ENCODE results near the gene SLC17A5. TPM values are rescaled to one million over a fixed set of nuclear protein-coding genes. Genes with fewer than 3 reads are reported as not detected.
"Not testable (repeated sequence)": the region's sequence is repeated elsewhere in the genome, so short reads cannot be mapped to it uniquely, and the experiment has no call there.

Gene SLC17A5
- total RNA-seq, 2 donors from 2014 or later, result 4.4 to 8.3 TPM

DNA sequence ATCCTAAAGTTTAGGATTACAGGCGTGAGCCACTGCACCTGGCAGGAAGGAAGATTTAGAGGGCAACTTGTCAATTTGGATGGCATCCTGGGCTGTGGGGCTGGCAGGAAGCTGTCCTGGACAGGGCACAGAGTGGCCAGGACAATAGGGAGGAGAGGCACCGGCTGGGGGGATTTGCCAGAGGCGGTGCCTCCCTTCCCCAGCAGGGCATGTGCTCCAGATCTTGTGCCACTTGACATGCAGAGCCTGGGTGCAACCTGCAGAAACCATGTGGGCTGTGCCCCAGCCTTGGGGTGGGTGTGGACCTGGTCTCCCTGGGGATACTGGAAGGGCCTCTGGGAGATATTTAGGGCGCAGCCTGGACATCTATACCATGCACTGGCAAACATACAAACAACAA is 74.4 kb downstream of the SLC17A5 start:
- Mint-ChIP-seq H3K36me3 (ENCODE audit: low read depth) (peaks cover 5% of the 10 kb centered on the region), H3K4me1 (peaks cover 21% of the 10 kb centered on the region)

DNA sequence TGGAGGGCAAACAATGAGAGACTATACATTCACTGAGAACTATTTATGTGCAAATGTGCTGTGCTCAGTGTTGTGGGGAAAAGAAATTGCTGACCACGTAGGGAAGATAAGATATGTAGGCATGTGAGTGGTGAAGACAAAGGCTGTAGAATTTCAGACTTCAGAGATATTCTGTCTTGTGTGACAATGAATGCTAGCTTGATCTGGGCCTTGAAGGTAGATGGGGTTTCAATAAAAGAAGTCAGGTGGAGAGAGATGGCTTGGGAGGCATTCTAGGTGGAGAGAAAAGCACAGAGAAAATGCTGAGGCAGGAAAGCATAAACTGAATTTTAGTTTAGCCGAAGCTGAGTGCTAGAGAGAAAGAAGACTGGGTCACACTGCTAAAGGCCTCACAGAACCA is 76.1 kb downstream of the SLC17A5 start:
- H3K9me3 Mint-ChIP-seq, result peaks cover 42% of the 10 kb centered on the region

More for the DNA sequence above, 74.4 kb downstream of the SLC17A5 start:
- peaks cover 31% of the 10 kb centered on the region for H3K9me3 Mint-ChIP-seq
- no peaks in the 10 kb centered on the region for H3K36me3 ChIP-seq (ENCODE audit: control insufficient read depth, insufficient read depth, low read length)
- WGBS, 2 experiments (ENCODE audit: insufficient coverage in 1 of 2, insufficient read length in 1 of 2), result 77% methylated on average over 3 of the region's 4 CpGs; no CpG with 5 or more reads in 1 of the 2 experiments
- peak overlapping the region; percentile 95 for H3K9ac ChIP-seq (ENCODE audit: extremely low read depth, low read length, poor library complexity, severe bottlenecking)
- TF ChIP-seq, protein P1, sequence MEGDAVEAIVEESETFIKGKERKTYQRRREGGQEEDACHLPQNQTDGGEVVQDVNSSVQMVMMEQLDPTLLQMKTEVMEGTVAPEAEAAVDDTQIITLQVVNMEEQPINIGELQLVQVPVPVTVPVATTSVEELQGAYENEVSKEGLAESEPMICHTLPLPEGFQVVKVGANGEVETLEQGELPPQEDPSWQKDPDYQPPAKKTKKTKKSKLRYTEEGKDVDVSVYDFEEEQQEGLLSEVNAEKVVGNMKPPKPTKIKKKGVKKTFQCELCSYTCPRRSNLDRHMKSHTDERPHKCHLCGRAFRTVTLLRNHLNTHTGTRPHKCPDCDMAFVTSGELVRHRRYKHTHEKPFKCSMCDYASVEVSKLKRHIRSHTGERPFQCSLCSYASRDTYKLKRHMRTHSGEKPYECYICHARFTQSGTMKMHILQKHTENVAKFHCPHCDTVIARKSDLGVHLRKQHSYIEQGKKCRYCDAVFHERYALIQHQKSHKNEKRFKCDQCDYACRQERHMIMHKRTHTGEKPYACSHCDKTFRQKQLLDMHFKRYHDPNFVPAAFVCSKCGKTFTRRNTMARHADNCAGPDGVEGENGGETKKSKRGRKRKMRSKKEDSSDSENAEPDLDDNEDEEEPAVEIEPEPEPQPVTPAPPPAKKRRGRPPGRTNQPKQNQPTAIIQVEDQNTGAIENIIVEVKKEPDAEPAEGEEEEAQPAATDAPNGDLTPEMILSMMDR (conservative IDR thresholded peaks at IDR 0.05), result no peak
- peaks cover 20% of the 10 kb centered on the region for H3K9me3 ChIP-seq (ENCODE audit: control insufficient read depth, low read length)
- peak overlapping the region; percentile 100 for H3K27ac Mint-ChIP-seq
- no peaks in the 10 kb centered on the region for H3K27me3 Mint-ChIP-seq (ENCODE audit: insufficient read depth)
- DNase-seq, result peak; percentile 71
- H3K4me1 ChIP-seq (ENCODE audit: control insufficient read depth, insufficient read depth, low read length), result peaks cover 12% of the 10 kb centered on the region
- H3K4me3 ChIP-seq (ENCODE audit: low read length), result no peak overlapping the region
- H3K4me3 Mint-ChIP-seq, result no peak overlapping the region
- peak overlapping the region; percentile 100 for H3K27ac ChIP-seq (ENCODE audit: low read depth, low read length)
- H3K27me3 ChIP-seq (ENCODE audit: control insufficient read depth, insufficient read depth, low read length, poor library complexity, severe bottlenecking), result no peaks in the 10 kb centered on the region

DNA sequence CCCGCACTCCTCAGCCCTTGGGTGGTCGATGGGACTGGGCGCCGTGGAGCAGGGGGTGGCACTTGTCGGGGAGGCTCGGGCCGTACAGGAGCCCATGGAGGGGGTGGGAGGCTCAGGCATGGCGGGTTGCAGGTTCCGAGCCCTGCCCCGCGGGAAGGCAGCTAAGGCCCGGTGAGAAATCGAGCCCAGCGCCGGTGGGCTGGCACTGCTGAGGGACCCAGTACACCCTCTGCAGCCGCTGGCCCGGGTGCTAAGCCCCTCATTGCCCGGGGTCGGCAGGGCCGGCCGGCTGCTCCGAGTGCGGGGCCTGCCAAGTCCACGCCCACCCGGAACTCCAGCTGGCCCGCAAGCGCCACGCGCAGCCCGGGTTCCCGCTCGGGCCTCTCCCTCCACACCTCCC is 81.3 kb downstream of the SLC17A5 start:
- not testable (repeated sequence) for H3K4me1 Mint-ChIP-seq; H3K27ac ChIP-seq (ENCODE audit: low read depth, low read length); H3K36me3 ChIP-seq (ENCODE audit: control insufficient read depth, insufficient read depth, low read length); H3K27me3 Mint-ChIP-seq (ENCODE audit: insufficient read depth); H3K27ac Mint-ChIP-seq; H3K4me3 ChIP-seq (ENCODE audit: low read length); H3K4me1 ChIP-seq (ENCODE audit: control insufficient read depth, insufficient read depth, low read length); H3K4me3 Mint-ChIP-seq; H3K36me3 Mint-ChIP-seq (ENCODE audit: low read depth); H3K9ac ChIP-seq (ENCODE audit: extremely low read depth, low read length, poor library complexity, severe bottlenecking); DNase-seq; H3K27me3 ChIP-seq (ENCODE audit: control insufficient read depth, insufficient read depth, low read length, poor library complexity, severe bottlenecking)
- H3K9me3 ChIP-seq (ENCODE audit: control insufficient read depth, low read length), result peaks cover 20% of the 10 kb centered on the region
- WGBS, 2 experiments (ENCODE audit: insufficient coverage in 1 of 2, insufficient read length in 1 of 2), result 94 to 100% methylated on average over 6 to 32 of the region's 32 CpGs
- peaks cover 40% of the 10 kb centered on the region for H3K9me3 Mint-ChIP-seq

More for the DNA sequence above, 76.1 kb downstream of the SLC17A5 start:
- 25 to 61% methylated on average over 1 to 2 of the region's 2 CpGs for WGBS, 2 experiments (ENCODE audit: insufficient coverage in 1 of 2, insufficient read length in 1 of 2)
- Mint-ChIP-seq H3K4me1 (peaks cover 21% of the 10 kb centered on the region), H3K27ac (peak overlapping the region; percentile 90), H3K4me3 (no peak overlapping the region), H3K27me3 (ENCODE audit: insufficient read depth) (no peaks in the 10 kb centered on the region), H3K36me3 (ENCODE audit: low read depth) (peaks cover 5% of the 10 kb centered on the region)
- DNase-seq, result no peak
- H3K27me3 ChIP-seq (ENCODE audit: control insufficient read depth, insufficient read depth, low read length, poor library complexity, severe bottlenecking), result no peaks in the 10 kb centered on the region
- H3K4me3 ChIP-seq (ENCODE audit: low read length), result no peak overlapping the region
- H3K27ac ChIP-seq (ENCODE audit: low read depth, low read length), result peak overlapping the region; percentile 87
- H3K9ac ChIP-seq (ENCODE audit: extremely low read depth, low read length, poor library complexity, severe bottlenecking), result no peak overlapping the region
- H3K4me1 ChIP-seq (ENCODE audit: control insufficient read depth, insufficient read depth, low read length), result peaks cover 12% of the 10 kb centered on the region
- TF ChIP-seq, protein P1 (conservative IDR thresholded peaks at IDR 0.05), result no peak
- H3K9me3 ChIP-seq (ENCODE audit: control insufficient read depth, low read length), result peaks cover 30% of the 10 kb centered on the region
- H3K36me3 ChIP-seq (ENCODE audit: control insufficient read depth, insufficient read depth, low read length), result no peaks in the 10 kb centered on the region

DNA sequence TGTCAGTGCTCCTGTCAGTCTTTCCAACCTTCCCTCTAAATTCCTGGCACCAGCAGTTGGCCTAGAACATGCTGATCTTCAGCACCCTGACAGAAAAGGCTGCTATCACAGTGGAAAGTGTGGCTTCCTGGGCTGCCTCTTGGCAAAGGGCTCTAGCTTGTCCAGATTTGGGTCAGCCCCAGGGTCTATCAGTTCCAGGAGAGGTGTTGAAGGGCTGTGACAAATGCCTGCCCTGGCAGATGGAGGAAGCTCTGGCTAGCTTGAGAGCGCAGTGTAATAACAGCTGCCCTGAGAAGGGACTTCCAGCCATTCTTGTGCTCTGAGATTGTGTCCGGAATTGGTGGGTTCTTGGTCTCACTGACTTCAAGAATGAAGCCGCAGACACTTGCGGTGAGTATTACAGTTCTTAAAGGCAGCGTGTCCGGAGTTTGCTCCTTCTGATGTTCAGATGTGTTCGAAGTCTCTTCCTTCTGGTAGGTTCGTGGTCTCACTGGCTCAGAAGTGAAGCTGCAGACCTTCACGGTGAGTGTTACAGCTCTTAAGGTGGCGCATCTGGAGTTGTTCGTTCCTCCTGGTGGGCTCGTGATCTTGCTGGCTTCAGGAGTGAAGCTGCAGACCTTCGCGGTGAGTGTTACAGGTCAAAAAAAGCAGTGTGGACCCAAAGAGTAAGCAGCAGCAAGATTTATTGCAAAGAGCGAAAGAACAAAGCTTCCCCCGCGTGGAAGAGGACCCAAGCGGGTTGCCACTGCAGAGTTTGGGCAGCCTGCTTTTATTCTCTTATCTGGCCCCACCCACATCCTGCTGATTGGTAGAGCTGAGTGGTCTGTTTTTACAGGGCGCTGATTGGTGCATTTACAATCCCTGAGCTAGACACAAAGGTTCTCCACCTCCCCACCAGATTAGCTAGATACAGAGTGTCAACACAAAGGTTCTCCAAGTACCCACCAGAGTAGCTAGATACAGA is 82.3 kb downstream of the SLC17A5 start:
- H3K36me3 ChIP-seq (ENCODE audit: control insufficient read depth, insufficient read depth, low read length); H3K27ac ChIP-seq (ENCODE audit: low read depth, low read length); DNase-seq; H3K4me3 Mint-ChIP-seq; H3K27me3 ChIP-seq (ENCODE audit: control insufficient read depth, insufficient read depth, low read length, poor library complexity, severe bottlenecking); H3K4me3 ChIP-seq (ENCODE audit: low read length); H3K27ac Mint-ChIP-seq; H3K27me3 Mint-ChIP-seq (ENCODE audit: insufficient read depth); H3K4me1 Mint-ChIP-seq; H3K9ac ChIP-seq (ENCODE audit: extremely low read depth, low read length, poor library complexity, severe bottlenecking); H3K36me3 Mint-ChIP-seq (ENCODE audit: low read depth); H3K4me1 ChIP-seq (ENCODE audit: control insufficient read depth, insufficient read depth, low read length): not testable (repeated sequence)
- peaks cover 19% of the 10 kb centered on the region for H3K9me3 ChIP-seq (ENCODE audit: control insufficient read depth, low read length)
- peaks cover 36% of the 10 kb centered on the region for H3K9me3 Mint-ChIP-seq
- WGBS, 2 experiments (ENCODE audit: insufficient coverage in 1 of 2, insufficient read length in 1 of 2), result 89 to 94% methylated on average over 16 to 19 of the region's 19 CpGs
